Tibial nerve (tissue), 4 donors: ENCODE data around the gene ALAS2.

ENCODE experiments used
- CTCF ChIP-seq, 5 experiments: fragments of 200-600 bp in 3 of 5; fragments of 450-650 bp in 2 of 5; sonication (generic) in 3 of 5; IDR thresholded peaks; one replicate each; pipeline ENCODE4 v1.5.1; 2016 to 2019; ENCODE audit warnings: antibody characterized with exemption in 5 of 5, mild to moderate bottlenecking in 3 of 5, moderate library complexity in 2 of 5
- EP300 ChIP-seq, 2 donors: sonication (generic); formaldehyde crosslinking; IDR thresholded peaks; one replicate each; pipeline ENCODE4 v1.6.1; 2017; ENCODE audit warnings: antibody characterized with exemption in 2 of 2, mild to moderate bottlenecking in 1 of 2
- POLR2A ChIP-seq, 2 donors: fragments of 450-650 bp; IDR thresholded peaks; one replicate each; pipeline ENCODE4 v1.6.1; 2017; ENCODE audit warnings: antibody characterized with exemption in 2 of 2, mild to moderate bottlenecking in 2 of 2, moderate library complexity in 2 of 2

GRCh38 chrX:55028040-55028439 lies 2.7 kb downstream of the ALAS2 start:
- TF ChIP-seq CTCF (IDR thresholded peaks at IDR 0.05) (no peak), POLR2A (IDR thresholded peaks at IDR 0.05) (no peak), EP300 (IDR thresholded peaks at IDR 0.05) (no peak)
